NCI-H345 treated with DMSO at 0.1 percent for 48 hours (cell line): Measurements from ENCODE around the gene B4GALNT4.
"Not testable (repeated sequence)": the region's sequence is repeated elsewhere in the genome, so short reads cannot be mapped to it uniquely, and the experiment has no call there.

Experiments used
- DNase-seq: peaks from one replicate; lab custom pipeline; 2025; ENCODE audit not compliant: unreplicated experiment; lab: John Stamatoyannopoulos, UW

The B4GALNT4 gene

DNA sequence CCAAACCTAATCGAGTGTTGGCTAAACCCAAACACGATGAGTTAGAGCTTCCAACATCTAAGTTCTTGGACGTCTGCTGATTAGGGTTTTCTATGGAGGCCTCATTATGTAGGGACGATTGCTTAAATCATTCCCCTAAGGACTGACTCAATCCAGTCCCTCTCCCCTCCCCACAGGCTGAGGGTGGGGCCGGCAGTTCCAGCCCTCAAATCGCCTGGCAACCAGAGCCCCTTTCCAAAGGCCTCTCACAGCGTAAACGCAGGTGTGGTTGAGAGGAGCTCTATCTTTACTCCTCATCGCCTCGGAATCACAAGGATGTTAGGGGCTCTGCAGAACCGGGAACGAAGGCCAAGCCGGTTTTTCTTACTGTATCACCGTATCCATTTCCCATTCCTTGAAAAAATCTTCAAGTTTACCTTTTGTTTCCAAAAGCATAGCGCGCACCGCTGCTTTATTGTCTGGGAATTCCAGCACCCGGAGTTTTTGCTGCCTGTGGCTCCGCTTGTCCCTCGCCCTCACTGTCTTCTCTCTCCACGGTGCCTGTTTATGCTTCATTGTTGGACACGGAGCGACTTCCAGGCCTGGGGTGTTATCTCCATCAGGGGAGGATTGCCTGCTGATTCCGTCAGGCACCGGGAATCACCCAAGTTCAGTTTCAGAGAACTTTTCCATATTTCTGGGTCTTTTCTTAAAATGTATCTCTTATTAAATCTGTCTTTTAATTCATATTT, 34.9 kb upstream of the B4GALNT4 start:
- DNase-seq: no peak

DNA sequence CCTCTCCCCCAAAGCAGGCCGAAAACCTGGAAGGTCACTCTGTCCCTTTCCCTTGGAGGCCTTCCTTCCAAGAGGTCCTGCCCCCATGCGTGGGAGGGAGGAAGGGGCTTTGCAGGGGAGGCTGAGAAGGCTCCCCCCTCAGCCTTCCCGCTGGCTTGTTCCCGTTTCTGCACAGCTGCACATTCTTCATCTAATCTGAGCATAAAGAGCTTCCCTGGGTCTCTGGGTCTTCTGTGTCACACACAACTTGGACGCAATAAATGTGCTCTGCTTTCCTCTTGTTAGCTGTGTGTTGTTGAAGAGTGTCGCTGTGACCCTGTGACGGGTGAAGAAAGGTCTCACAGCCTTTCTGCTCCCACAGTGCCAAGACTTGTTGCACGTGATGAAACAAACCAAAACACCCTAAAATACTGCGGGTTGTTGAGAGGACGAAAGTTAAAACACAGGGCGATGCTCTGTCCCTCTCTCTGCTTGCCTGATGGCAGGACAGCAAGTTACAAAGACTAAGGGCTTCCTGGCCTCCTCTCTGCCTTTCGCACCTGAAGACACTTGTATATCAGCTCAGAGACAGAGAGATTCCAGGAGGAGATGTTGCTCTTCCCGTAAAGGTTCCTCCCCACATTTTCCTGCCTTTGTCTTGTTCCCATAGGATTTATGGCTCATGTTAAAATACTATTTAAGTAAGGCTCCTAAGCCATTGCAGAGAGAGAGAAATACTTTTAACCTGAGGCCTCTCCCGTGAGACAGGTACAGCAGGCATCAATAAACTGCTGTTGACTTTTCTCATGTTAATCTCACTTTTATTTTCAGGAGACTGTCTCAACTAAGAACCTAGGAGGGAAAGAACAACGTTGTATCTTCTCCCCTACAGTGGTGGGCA, 33.3 kb upstream of the B4GALNT4 start:
- no peak for DNase-seq

DNA sequence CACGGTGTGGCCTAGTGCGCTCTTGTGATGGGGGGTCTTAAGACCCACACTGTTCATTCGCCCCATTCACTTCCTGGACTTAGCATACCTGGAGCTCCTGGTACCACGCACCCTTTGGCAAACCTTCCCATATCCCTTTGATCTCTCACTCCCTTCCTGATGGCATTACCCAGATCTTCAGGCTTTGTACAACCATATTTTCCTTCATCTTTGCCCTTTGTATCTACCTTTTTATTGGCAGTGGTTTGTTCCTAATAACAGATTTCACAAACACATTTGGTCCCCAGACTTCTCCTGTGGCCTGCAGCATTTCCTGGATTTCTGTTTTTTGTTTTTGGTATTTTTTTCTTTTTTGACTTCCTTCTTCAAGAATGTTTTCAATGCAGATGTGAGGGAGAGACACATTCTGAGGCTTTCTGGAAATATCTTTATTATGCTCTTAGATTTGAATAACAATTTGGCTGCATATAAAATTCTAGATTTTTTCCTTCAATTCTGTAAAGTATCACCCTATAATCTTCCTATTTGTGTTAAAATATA, 32.6 kb upstream of the B4GALNT4 start:
- no peak for DNase-seq

DNA sequence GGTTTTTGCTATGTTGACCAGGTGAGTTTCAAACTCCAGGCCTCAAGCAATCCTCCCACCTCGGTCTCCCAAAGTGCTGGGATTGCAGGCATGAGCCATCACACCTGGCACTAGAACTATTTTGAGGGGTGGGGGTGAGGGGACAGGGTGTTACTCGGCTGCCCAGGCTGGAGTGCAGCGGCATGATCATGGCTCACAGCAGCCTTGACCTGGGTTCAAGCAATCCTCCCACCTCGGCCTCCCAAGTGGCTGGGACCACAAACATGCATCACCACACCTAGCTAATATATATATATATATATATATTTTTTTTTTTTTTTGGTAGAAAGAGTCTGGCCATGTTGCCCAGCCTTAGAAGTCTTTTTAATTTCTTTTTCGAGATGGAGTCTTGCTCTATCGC, 31.6 kb upstream of the B4GALNT4 start:
- DNase-seq: no peak

DNA sequence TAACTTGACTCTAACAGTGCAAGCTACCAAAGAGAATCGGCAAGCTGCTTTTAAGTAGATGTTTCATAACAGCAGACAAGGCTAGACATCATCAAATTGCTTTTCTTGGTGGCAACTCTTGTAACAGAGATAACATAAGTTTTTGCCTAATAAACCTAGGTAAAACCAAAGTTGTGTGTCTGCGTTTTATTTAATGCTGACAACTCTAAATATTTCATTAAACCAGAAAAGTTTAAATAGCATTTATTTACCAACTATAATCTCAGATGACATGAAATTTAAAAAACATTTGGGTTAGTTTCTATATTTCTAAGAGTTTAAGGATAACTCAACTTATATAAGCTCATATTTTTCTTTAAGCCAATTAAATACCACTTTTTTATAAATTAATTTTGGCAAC, 29.3 kb upstream of the B4GALNT4 start:
- DNase-seq: no peak

DNA sequence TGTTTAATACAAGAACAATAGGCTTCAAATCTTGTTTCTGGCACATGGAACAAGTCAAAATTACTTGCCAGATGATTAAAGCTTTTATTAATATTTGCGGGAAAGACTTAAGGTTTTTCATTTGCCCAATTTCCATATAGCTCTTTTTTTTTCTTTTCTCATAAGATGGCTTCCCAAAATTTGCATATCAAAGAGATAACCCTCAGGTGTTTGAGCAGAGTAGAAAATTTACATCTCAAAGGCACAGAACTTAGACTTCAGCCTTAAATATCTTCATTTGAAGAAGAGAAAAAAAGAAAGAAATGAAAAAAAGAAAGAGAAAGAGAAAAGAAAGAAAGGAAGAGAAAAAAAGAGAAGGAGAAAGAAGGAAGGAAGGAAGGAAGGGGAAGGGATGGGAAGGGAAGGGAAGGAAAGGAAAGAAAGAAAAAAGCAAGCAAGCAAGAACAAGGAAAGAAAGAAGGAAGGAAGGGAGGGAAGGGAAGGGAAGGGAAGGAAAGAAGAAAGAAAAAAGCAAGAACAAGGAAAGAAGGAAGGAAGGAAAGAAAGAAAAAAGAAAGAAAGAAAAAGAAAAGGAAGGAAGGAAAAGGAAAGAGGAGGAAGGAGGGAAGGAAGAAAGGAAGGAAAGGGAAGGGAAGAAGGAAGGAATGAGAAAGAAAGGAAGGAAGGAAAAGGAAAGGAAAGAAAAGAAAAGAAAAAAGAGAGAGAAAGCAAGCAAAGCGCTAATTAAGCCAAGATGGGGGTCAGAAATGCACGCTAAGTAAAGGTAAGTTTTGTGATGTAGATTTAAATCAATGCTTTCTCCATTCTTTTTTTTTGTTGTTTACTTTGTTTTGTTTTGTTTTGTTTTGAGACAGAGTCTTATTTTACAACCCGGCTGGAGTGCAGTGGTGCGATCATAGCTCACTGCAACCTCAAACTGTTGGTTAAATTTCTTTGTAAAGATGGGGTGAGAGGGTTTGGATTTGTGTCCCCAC, 28.5 kb upstream of the B4GALNT4 start:
- DNase-seq: no peak

DNA sequence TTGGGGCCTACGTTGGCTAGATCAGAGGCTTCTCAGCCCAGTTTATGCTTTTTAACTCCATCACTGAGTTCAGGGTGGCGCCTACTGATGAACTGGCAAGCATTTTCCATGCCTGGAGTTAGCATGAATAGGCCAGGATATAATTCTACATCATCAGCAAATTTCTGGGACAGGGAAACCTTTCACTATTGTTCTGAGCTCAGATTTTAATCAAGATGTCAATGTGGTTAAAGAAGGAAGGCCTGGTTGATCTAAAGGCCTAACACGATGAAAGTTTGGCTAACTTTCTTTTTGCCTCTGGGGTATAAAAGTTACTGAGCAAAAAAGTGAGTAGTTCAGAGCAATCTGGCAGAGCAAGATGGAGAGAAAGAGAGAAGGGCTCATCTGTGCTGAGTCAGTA, 27.0 kb upstream of the B4GALNT4 start:
- no peak for DNase-seq

DNA sequence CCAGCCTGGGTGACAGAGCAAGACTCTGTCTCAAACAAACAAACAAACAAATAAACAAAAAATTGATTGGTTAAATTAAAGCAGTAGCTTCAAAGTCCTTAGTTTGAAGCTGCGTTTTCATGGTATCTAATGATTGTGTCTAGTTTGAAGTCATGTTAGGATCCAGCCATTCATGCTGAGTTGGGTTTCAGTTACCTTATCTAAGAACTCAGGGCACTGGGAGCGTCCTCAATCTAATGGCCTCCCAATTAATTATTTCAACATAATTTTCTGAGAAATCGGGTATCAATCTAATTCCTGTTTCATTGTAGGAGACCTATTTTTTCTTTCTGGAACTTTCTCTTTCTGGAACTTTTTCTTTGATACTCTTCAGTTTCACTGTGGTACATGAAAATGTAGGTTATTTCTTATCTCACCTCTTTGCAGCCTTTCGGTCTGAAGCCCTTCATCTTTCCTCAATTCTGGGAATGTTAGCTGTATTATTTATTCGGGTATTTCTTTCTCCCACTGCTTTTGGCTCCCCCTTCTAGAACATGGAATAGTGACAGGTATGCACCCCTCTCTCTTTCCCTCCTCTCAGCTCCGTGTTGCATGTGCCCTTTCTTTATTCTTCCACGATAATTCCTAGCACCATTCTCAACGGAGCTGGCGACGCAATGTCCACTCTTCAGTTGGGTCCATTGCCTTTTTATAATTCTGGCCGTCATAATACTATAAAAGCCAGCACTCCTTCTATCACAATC, 24.3 kb upstream of the B4GALNT4 start:
- no peak for DNase-seq

DNA sequence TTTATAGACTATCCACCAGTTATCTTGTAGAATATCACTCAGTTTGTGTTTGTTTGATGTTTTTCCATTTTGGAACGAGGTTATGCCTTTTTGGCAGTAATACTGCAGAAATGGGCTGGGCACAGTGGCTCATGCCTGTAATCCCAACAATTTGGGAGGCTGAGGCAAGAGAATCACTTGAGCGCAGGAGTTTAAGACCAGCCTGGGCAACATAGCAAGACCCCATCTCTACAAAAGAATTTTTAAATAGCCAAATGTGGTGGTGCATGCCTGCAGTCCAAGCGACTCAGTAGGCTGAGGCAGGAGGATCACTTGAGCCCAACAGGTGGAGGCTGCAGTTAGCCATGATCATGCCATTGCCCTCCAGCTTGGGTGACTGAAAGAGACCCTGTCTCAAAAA, 22.8 kb upstream of the B4GALNT4 start:
- DNase-seq: no peak

DNA sequence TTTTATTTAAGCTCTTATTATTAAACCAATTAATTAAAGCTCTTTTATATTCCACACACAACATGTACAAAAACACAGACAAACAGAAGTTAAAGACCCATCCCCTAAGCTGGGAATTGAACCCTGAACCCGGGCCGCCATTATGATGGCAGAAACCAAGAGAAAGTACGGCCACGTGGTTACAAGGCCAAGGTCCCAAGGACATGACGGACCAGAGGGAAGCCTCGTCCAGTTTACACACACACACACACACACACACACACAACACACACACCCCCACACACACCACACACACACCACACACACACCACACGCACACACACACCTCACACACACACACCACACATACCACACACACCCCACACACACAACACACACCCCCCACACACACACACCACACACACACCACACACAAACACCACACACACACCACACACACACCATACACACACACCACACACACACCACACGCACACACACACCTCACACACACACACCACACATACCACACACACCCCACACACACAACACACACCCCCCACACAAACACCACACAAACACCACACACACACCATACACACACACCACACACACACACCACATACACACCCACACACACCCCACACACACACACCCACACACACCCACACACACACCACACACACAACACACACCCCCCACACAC, 19.9 kb upstream of the B4GALNT4 start:
- DNase-seq: not testable (repeated sequence)

DNA sequence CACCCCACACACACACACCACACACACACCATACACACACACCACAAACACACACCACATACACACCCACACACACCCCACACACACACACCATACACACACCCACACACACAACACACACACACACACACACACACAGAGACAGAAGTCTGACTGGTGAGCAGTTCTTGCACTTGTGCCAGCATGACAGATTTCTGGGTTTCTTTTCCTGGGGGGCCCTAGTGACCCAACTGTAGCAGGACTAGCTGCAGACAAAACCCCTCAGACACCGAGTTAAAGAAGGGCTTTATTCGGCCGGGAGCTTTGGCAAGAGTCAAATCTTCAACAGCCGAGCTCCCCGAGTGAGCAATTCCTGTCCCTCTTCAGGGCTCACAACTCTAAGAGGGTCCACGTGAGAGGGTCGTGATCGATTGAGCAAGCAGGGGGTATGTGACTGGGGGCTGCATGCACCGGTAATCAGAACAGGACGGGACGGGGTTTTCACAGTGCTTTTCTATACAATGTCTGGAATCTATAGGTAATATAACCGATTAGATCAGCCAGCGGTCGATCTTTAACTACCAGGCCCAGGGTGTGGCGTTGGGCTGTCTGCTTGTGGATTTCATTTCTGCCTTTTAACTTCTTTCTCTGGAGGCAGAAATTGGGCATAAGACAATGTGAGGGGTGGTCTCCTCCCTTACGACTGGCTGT, 19.1 kb upstream of the B4GALNT4 start:
- DNase-seq: not testable (repeated sequence)

DNA sequence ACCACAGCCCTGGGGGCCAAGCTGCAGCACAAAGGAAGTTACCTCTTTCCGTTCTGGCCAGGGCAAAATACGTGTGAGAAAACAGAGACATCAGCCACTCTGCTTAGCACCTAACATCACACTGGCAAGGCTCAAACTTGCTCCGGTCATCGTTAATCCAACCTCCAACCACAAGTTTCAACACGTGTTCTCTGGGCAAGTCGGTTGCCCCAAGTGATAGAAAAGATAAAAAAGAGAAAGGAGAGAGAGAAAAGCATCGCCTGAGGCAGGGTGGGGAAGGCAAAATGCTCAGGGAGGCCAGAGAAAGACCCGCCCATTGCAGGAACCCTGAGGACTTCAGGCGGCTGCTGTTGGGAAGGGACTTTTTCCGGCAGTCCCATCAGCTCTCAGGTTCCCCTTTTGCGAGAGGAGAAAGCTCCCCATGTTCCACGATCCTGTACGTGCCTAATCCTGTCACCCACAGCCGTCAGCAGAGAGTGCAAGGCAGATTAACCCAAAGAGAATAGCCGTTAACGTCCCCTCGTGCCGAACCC, 18.5 kb upstream of the B4GALNT4 start:
- DNase-seq: no peak

DNA sequence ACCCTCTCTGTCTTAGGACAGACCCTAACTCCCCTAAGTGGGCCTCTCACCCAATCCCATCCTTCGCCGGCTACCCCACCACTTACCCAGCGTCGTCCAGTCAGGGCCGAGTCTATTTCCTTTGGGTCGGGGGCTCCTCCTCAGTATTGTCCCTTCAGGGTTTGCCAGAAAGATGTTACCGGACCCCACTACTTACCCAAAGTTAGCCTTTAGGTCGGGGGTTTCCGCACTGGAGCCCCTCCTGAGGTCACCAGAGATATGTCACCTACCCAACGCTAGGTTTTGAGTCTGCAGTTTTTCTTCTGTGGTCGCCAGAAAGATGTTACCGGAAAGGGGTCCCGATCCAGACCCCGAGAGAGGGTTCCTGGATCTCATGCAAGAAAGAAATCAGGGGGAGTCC, 17.9 kb upstream of the B4GALNT4 start:
- DNase-seq: no peak

DNA sequence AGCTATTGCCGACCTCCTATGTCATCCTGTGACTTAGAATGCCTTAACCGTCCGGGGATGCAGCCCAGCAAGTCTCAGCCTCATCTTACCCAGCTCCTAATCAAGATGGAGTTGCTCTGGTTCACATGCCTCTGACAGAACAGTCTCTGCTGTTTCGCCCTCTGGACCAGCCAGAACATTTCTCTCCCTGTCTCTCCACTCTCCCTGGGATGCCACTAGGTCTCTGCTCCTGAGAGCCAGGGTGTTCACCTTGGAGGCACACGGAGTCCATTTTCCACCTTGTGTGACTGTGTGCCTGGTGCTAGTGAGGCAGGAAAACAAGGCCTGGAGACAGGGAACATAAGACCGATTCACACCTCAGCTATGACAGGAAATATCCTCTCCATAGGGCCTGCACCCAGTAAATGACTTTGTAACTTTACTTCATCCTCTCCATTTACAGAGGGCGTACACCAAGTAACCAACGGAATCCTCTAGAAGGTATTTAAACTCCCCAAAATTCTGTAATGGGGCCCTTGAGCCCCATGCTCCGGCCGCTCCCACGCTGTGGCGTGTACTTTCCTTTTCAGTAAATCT, 16.8 kb upstream of the B4GALNT4 start:
- DNase-seq: no peak

DNA sequence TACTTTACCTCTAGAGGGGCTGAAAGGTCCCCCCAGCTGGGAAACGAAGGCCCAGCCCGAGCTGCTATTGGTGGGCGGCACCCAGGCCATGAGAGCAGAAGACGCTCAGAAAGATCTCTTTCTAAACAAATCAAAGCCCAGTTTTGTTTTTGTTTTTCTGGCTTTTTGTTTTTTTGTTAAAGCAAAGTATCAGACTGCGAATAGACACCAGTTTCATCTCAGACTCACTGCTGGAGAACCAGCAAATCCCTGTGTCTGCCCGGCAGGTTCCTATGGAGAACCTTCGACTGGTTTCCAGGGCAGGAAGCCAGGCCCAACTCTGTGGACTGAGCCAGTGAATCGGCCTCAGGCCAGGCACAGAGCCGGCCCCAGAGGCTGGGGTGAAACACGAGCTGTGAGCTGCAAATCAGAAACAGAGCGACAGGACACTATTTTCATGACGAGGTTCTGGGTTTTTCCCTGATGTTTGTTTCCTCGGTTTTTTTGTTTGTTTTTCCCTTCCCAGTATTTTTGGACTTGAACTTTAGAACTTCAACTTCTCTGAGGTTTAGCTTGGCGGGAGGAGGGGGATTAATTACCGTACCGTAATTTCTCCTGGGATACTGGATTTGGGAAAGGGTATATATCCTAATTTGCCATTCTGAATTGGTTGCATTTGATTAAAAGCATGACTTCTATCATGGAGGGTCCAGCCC, 16.0 kb upstream of the B4GALNT4 start:
- no peak for DNase-seq

DNA sequence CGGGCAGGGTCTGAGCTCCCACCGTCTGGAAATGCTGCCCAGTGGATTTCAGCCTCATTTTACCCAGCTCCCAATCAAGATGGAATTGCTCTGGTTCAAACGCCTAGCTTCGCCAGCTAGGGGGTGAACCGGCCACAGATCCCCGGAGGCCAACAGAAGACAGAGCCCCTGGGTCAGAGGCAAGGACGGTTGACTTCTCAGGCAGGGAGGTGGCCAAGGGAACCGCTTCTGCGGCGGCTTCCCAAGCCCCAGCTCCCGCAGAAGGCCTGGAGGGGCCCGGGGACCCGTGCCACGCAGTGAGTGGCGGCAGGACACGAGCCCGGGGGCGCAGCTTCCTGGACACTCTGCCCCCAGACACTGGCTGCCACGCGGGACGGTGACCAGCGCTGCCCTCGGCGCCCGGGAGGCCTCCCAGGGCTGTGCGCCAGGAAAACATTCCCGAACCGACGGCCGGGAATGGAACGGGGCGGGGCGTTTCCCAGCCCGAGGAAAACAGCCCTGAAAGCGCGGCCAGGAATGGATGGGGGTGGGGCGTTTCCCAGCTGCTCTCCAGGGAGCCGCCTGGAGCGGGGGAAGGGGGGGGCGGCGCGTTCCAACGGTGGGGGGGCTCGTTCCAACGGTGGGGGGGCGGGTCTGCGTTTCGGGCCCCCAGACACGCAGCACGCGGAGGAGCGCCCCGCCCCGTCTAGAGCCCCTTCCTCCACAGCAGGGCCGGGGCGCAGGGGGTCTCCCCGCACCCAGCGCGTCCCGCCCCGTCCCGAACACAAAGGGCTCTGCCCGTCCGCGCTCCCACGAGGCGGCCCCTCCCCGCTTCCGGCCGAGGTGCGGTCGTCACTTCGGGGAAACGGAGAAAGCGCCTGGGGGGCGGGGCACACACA, 13.5 kb upstream of the B4GALNT4 start:
- no peak for DNase-seq

DNA sequence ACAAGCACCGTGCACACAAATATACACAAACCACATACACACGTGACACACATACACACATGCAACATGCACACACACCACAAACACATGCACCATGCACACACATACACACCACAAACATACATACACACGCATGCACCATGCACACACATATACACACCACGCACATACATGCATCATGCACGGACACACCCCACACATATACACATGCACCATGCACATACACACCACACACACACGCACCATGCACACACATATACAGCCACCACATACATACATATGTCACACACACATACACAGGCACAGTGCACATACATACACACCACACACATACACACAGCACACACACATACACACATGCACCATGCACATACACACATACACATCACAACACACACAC, 12.7 kb upstream of the B4GALNT4 start:
- DNase-seq: no peak
